ENCODE data around the gene FOXL2NB.
A peak's percentile ranks its signal among the peaks of the same experiment; 100 is the strongest.

The FOXL2NB gene

DNA sequence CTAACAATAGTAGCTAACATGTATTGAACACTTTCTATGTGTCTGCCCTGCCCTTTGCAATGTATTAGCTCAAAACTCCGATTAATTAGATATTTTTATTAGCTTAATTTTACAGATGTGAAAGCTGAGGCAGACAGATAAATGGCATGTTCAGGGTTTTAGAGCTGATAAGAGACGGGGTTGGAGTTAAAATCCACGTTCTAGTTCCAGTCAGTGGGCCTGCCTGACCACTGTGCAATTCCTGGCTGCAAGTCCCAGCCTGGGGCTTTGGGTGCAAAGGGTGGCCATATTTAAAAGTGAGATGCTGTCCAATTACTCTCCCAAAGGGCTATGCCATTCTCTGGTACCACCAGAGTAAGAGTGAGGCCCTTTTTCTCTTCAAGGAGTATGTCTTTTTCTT, 33.3 kb upstream of the FOXL2NB start:
- Histone ChIP-seq H3K36me3 (ENCODE audit: control insufficient read depth, insufficient read depth, low read length) (no peaks in the 10 kb centered on the region), H3K4me3 (replicated peaks; ENCODE audit: low read depth, low read length) (no peak overlapping the region), H3K27me3 (replicated peaks; ENCODE audit: control insufficient read depth, insufficient read depth, low read length) (no peaks in the 10 kb centered on the region; the same call in 1 of the 2 replicates)
- TF ChIP-seq CTCF (IDR thresholded peaks at IDR 0.05; ENCODE audit: insufficient read depth, low read length, poor library complexity, severe bottlenecking) = no peak
- no peak for DNase-seq (ENCODE audit: extremely low read depth, insufficient read length)

DNA sequence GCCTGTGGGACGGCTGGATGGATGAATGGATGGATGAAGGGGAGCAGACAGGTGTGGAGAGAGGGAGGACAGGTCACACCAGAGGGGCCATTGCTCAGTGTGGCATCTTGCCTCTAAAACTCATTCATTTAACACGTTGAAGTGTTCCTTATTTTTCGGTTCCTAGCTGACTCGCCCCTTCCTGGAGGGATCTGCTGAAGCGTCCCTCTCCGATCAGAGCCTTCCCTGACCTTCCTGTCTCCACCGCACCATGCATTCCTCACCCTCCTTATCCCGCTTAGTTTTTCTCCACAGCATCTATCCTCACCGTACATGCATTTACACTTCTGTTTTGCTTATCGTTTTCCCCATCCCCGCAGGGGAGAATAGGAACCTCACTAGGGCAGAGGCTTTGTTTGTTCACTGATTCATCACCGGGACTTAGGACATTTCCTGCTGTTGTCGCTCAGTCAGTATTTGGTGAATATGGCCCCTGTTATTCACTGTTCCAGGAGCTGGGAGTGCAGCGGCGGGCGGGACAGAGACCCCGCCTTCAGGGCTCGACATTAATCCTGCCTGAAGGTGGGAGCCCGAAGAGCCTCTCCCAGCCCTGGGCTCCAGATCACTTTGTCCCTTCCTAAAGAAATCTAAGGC, 32.0 kb upstream of the FOXL2NB start:
- DNase-seq (ENCODE audit: extremely low read depth, insufficient read length) = no peak
- no peak for TF ChIP-seq CTCF (IDR thresholded peaks at IDR 0.05; ENCODE audit: insufficient read depth, low read length, poor library complexity, severe bottlenecking)
- Histone ChIP-seq H3K27me3 (replicated peaks; ENCODE audit: control insufficient read depth, insufficient read depth, low read length) (no peaks in the 10 kb centered on the region; the same call in 1 of the 2 replicates), H3K36me3 (ENCODE audit: control insufficient read depth, insufficient read depth, low read length) (no peaks in the 10 kb centered on the region), H3K4me3 (replicated peaks; ENCODE audit: low read depth, low read length) (peak overlapping the region; percentile 31)

- H3K27me3 ChIP-seq (replicated peaks; ENCODE audit: control insufficient read depth, insufficient read depth, low read length) = no peaks in the 10 kb centered on the region; the same call in 1 of the 2 replicates
- H3K4me3 ChIP-seq (replicated peaks; ENCODE audit: low read depth, low read length) = peak overlapping the region; percentile 66
- DNase-seq (ENCODE audit: extremely low read depth, insufficient read length) = peak; percentile 87
- no peaks in the 10 kb centered on the region for H3K36me3 ChIP-seq (ENCODE audit: control insufficient read depth, insufficient read depth, low read length)
- TF ChIP-seq CTCF (IDR thresholded peaks at IDR 0.05; ENCODE audit: insufficient read depth, low read length, poor library complexity, severe bottlenecking) = peak; percentile 91
Observed at GRCh38 chr3:138915503-138916498, 31.2 kb upstream of the FOXL2NB start.

DNA sequence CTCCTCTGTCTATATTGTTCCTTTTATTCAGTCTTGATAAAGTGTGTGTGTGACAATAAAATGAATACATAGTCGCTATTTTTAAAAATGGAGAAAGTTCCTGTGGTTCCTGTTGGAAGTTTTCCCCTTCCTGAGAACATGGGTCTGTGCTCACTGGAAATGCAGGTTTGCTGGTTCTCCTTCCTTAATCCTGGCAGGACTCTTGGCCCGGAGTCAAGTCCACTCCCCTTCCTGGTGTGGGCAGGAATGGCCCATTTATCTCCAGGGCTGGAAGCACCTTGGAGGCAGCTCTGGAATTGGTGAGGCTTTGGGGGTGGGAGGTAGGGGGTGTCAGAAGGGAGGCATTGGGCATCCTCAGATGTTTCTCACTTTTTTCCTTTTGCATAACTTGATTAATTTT, 30.2 kb upstream of the FOXL2NB start:
- DNase-seq (ENCODE audit: extremely low read depth, insufficient read length) = no peak
- H3K36me3 ChIP-seq (ENCODE audit: control insufficient read depth, insufficient read depth, low read length) = no peaks in the 10 kb centered on the region
- no peaks in the 10 kb centered on the region; the same call in 1 of the 2 replicates for H3K27me3 ChIP-seq (replicated peaks; ENCODE audit: control insufficient read depth, insufficient read depth, low read length)
- no peak overlapping the region for H3K4me3 ChIP-seq (replicated peaks; ENCODE audit: low read depth, low read length)
- TF ChIP-seq CTCF (IDR thresholded peaks at IDR 0.05; ENCODE audit: insufficient read depth, low read length, poor library complexity, severe bottlenecking) = no peak

- Histone ChIP-seq H3K36me3 (ENCODE audit: control insufficient read depth, insufficient read depth, low read length) (no peaks in the 10 kb centered on the region), H3K4me3 (replicated peaks; ENCODE audit: low read depth, low read length) (no peak overlapping the region), H3K27me3 (replicated peaks; ENCODE audit: control insufficient read depth, insufficient read depth, low read length) (no peaks in the 10 kb centered on the region; the same call in 1 of the 2 replicates)
- no peak for DNase-seq (ENCODE audit: extremely low read depth, insufficient read length)
- TF ChIP-seq CTCF (IDR thresholded peaks at IDR 0.05; ENCODE audit: insufficient read depth, low read length, poor library complexity, severe bottlenecking) = no peak
Observed at GRCh38 chr3:138919325-138919724, 27.7 kb upstream of the FOXL2NB start.
